Suppressor macrophage (primary cell): ENCODE results near the gene MINDY4.

ENCODE experiments used
- DNase-seq, 4 experiments: peaks; one replicate each; pipeline ENCODE4 v3.0.0-alpha.2; 2020 to 2022

The MINDY4 gene

DNA sequence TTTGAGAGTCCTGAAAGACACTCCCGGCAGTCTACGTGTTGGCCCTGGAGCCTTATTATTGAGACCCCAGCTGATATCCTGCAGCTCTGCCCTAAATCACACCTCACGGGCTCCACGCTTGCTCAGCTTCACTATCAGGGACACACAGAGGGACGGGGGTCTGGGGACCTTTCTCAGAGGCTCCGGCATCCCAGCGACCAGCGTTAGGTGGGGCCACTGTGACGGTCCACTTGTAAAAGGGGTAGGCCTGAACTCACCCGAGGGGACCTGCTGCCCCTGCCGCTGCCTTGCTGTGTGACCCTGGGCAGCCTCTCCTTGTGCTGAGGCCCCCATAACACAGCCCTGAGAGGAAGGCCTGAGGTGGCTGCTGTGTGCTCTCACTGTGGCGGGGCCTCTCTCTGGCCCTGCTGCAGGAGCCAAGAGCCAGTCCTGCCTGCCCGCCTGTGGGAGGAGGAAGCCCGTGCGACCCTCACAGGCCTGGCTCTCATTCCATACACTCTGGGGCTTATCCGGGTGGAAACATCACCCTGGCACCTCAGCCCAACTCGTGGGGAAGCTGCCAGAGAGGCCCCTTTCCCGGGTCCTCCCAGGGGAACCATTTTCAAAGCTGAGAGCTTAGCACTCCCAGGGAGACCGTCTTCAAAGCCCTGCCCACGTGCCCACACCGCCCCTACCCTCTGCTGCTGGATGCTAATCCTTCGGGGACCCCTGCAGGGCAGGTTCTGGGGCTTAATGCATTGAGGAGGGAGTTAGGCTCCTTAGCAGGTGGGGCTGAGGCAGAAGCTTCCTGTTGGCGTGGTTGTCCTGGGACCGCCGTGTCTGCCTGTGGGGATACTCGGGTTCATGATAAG, 162.1 kb downstream of the MINDY4 start:
- no peak for DNase-seq

DNA sequence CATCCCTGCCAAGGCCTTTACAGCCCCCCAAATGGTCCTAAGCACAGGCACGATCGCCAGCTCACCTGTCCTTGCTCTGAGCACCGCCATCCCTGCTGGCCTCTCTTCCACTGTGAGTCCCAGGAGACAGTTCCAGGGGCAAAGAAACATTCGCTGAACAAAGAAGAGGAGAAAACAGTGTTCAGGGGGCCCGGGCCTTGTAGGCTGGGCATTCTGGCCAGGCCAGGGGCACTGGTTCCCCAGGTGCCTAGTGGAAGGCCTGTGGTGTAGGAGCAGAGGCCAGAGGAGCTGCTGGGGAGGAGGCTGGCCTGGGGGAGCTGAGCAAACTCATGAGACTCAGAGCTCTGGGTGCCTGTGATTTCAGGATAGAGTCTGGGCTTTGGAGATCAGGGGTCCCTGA, 163.0 kb downstream of the MINDY4 start:
- DNase-seq: no peak

DNA sequence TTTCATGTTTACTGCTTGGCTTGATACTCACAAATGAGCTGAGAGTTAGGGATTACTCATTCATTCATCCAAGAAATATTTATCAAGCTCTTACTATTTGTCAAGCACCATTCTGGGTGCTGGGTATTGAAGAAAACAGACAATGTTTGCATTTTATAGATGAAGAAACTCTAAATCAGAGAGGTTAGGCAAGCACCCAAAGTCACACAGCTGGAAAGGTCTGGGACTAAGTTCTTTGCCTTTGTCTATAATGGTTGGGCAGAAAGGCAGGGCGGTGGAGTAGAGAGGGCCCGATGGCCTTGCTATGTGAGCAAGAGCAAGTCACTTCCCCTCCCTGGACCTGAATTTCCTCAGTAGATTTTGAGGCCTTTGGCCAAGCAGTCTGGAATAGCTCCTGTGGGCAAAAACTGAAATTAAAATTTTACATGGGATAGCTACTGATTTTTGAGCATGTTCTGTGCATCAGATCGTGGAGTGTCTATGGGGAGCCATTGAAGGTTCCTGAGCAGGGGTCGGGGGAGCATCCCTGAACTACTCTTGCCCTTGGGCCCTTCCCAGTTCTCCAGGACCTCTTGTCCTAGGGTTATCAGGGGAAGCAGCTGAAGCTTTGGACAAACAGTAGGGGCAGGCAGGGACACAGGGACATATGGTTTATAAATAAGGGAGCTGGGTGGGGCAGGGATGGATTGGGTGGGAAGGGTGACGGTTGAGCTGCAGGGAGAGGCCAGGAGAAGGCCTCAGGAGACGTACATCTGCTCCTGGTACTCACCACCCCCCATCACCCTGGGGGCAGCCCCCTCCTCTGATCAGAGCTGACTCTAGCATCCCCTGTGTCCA, 163.7 kb downstream of the MINDY4 start:
- DNase-seq: no peak

DNA sequence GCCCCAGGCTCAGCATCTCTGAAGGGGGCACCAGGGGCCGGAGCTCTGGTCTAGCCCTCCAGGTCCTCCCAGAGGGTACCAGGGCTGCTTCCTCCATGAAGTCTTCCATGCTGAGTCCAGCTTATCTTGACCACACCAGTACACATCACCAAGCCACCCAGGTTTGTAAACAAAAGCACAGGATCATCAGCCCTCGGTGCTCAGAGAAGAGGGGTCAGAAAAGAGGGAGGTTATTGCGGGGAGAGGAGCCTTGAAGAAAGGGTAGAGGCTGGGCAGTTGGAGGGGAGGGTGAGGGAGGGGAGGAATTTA, 164.3 kb downstream of the MINDY4 start:
- no peak for DNase-seq

DNA sequence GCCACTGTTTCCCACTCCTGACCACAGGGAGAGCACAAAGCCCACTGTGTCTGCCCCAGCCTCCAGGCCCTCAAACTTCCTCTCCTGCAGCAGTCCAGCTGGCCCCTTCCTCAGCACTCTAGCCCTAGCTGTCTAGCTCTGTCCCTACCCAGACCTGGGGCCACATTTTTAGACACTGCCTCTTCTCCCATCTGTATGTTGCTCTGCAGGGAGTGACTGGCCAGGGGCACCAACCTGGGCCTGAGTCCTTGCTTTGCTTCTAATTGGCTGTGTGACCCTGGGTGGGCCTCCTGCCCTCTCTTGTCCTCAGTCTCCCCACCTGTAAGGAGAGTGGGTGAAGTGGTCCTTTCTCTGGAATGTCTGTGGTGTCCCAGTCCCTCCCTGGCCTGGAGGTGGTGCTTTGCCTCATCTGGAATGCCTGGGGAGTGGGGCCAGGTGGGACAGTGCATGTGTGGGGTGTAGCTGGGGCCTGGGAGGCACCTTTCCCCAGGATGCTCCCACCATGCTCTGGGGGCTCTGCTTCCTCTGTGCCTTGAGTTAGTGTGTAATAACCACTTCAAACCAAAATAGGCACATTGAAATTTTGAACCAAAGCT, 165.5 kb downstream of the MINDY4 start:
- DNase-seq: no peak

DNA sequence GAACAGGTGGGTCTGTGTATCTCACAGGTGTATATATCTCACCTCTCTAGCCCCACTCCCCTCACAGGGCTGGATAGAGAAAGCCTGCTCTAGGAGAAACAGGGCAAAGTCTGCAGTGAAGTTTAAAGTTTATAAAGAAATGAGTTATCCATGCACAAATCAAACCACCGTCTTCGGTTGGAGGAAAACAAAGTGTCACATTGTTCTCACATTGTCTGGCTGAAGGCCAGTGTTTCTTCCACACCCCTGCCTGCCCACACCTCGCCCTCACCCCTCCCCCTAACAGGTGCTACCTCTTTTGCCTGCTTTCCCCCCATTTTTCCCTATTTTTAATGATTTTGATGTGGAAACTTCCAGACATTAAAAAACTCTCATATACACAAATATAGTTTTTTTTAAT, 166.2 kb downstream of the MINDY4 start:
- no peak for DNase-seq

DNA sequence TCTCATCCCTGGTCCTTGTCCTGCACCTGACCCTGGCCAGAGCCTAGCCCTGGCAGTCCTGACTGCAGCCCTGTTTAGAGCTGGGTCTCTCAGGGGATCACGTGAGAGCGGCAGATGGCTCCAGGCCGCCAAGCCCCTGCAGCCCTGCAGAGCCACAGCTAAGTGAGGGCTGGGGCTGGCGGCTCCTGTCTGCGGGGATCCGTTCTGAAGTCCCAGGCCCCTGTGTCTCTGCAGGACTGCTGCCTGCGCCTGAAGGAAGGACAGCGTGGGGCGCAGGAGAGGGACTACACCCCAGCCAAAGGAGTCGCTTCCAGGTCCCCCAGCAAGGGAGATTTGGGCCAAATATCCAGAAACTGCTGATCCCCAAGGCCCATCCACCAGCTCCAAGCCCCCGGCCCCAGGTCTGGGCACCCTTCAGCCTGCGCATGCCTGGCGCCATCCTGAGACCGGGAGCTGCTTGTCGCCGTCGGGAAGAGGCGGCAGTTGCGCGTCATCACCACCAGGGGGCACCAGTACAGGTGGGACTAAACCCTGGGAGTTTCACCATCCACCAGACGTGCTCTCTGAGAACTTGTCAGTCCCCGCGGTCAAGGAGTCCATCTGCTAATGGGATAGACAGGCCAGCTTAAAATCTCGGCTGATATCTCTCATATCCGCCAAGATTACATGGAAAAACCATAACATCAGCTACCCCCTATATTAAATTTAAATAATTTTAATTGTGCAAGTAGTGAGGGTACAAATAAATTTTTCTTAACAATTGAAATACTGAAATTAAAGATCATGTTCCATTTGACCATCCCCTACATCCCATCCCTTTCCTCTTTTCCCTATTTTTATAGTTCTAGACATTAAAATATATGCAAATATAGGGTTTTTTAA, 167.5 kb downstream of the MINDY4 start:
- peak; percentile 62 to 76 (median 70) for DNase-seq

DNA sequence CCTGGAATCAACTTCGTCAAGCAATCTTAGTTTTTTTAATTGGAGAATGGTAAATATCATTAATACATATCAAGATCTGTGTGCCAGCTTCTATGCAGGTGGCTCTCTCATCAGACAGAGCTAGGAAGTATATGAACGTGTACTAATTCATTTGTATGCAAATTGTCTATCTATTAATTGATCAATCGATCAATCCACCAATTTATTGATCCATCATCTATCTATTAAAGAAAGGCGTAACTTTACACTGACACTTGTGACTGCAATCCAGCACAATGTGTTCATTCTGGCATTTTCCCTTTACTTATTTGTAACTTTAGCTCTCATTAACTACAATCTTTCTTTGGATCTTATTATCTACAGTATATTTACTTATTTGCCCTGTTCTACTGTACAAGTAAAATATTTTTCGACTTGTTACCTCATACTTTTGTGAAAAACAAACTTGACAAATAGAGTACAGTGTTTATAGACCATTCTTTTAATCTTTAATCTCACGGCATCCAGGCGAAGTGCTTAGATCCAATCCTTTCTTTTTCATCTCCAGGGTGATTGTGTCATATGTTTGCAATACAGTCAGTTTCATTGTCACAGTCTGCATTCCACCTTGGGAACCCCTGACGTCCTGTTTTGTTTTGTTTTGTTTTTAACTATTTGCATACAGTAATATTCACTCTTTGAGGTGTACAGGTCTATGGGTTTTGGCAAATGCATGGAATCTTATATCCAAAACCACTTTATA, 170.5 kb downstream of the MINDY4 start:
- no peak for DNase-seq
